Measurements from ENCODE around the gene PIEZO2.

DNA sequence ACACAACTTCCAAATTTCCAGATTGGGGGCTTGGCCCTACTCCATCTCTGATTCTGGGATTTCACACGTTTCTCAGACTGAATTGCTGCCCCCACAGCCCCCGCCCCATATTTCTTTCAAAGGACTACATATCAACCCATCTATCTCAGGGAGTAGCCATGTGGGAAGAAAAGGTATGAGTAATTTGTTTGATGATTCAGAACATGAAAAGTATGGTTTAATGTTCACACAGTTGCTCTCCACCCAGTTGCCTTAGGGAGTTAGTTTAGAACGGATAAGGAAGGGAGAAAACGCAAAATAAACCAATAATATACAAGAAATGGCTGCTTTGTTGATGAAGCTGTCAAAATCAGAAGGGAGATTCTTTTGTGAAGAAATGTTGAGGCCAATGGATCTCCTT is 145.1 kb downstream of the PIEZO2 start:
- no peak for TF ChIP-seq CTCF (IDR thresholded peaks at IDR 0.05)
- TF ChIP-seq POLR2A (IDR thresholded peaks at IDR 0.05): no peak
- TF ChIP-seq POLR2AphosphoS5 (IDR thresholded peaks at IDR 0.05): no peak

All from breast epithelium (tissue), 3 donors.